GM12872 (cell line): Measurements from ENCODE around the gene OSTF1.

ENCODE experiments used
- TF ChIP-seq, protein P1 (sequence below): IDR thresholded peaks from 3 replicates; pipeline ENCODE4 v1.5.1; 2011; ENCODE audit warnings: low read depth, mild to moderate bottlenecking, low read length, moderate library complexity; ENCODE audit not compliant: insufficient read depth

Gene OSTF1

DNA sequence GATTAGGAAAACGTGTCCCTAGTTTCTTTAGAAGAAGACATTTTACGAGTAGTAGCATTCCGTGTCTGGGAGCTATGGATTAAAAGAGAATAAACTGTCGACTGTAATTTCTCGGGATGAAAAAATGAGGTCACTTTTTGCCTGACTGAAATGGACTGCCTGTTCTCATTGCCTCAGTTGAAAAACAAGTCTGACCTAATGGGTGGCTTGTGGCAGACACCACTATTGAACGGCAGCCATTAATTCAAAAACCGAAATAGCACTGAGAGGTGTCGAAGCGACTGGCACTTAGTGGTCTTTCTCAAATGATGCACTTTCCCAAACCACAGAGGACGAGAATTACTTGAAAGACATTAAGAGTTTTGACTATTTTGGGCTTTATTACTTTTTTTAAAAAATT lies 35.4 kb downstream of the OSTF1 start:
- TF ChIP-seq, protein P1, sequence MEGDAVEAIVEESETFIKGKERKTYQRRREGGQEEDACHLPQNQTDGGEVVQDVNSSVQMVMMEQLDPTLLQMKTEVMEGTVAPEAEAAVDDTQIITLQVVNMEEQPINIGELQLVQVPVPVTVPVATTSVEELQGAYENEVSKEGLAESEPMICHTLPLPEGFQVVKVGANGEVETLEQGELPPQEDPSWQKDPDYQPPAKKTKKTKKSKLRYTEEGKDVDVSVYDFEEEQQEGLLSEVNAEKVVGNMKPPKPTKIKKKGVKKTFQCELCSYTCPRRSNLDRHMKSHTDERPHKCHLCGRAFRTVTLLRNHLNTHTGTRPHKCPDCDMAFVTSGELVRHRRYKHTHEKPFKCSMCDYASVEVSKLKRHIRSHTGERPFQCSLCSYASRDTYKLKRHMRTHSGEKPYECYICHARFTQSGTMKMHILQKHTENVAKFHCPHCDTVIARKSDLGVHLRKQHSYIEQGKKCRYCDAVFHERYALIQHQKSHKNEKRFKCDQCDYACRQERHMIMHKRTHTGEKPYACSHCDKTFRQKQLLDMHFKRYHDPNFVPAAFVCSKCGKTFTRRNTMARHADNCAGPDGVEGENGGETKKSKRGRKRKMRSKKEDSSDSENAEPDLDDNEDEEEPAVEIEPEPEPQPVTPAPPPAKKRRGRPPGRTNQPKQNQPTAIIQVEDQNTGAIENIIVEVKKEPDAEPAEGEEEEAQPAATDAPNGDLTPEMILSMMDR, result no peak

DNA sequence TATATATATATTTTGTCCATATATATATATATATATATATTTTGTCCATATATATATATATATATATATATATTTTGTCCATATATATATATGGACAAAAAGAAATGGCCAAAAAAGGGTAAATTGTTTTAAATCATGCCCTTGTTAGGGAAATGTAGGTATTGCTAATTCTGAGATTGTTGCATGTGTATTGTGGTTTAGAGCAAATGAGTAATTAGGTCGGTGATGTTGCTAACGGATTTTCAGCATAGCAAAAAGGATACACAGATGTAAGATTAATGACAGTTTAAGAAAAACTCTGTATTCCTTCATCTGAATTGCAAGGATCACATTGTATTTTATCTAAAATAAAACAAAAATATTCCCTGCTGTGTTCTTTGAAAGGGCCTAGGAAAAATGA lies 40.2 kb downstream of the OSTF1 start:
- TF ChIP-seq, protein P1, result no peak

DNA sequence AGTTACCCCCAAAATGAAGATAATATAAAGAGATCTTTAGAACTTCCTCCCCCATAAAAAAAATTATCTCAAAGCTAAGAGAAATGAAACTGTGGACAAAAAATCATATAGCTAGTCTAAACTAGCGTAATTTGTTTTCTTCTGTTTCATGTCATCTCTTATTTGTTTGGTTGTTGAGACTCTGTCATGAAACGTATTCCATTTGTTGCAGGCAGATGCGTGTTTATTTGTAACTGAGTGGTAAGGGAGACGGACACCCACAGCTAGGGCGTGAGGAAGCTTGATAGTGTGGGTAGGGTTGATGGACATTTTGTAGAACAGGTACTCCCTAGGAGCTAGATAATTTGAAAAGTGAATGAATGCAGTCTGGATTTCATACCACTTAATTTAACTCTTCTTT lies 41.9 kb downstream of the OSTF1 start:
- TF ChIP-seq, protein P1, result no peak

DNA sequence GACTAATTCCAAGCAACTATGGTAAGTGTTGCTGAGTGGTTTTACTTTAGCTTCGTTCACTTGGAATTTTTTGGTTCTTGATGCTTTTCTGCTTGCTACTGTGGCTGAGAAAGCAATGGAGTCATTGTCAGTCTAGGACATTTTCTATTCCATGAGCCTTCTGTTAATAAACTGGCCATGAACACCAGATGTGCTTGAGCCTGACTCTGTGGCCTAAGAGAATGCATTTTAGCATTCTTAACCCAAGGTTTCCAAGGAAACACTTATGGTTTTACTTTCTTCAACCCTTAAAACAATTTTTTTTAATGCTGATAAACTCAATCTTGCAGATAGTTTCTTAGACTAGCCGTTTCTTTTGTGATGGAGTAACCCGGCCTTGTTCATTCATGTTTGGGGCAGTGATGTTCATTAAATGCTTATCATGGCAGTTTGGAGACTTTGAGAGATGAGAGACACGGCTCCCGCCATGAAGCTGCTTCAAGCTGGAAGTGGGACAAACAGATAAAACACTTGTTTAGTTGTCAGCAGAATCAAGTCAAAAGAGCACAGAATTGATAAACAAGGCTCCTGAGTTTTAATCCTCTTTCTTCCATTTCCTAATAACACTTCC lies 42.4 kb downstream of the OSTF1 start:
- TF ChIP-seq, protein P1, result no peak

DNA sequence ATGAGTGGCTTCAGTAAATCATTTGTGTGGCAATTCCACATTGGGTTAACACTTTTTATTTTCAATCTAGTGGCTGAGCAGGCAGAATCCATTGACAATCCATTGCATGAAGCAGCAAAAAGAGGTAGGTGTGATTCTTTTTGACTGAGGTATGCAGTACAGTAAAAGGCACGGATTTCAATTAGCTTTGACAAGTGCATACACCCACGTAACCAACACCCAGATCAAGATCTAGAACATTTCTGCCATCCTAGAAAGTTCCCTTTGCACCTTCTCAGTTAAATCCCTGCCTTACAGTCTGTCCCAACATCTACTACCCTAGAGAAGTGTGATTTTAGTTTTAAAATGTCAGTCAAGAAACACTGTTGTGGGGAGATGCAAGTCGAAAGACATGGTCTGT lies 43.4 kb downstream of the OSTF1 start:
- TF ChIP-seq, protein P1, result no peak

DNA sequence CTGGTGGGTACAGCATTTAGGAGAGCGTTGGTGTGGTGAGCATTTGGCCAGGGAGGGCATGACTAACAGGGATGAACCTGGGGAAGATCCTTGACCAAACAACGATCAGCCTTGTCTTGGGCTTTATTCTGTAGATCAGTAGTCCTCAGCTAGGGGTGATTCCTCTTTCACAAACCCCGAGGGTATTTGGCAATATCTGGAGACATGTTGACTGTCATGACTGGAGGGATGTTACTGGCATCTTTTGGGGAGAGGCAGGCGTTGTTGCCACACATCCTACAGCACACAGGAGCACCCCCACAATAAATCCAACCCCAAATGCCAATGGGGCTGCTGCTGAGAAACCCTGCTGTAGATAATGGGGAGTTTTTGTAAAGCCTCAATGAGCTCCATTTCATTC lies 43.9 kb downstream of the OSTF1 start:
- TF ChIP-seq, protein P1, result no peak

DNA sequence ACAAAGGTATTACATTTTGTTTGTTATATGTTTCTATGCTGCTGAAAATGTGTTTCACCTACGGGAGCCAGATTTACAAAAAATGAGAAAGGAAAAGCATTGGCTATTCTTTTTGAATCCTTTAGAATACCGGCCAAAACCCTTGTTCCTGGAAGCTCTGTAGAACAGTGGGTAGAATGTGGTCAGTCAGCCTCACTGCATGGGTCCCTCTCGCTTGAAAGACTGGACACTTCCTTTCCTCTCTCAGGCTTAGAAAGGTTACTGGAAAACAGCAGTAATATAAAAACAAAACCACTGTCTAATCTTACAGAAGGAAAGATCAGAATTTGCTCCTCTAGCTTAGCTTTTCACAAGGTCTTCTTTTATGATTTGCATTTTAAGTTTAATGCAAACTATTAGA lies 45.1 kb downstream of the OSTF1 start:
- TF ChIP-seq, protein P1, result no peak
